Right atrium auricular region (tissue), 2 donors: Measurements from ENCODE around the gene CDKN1A. TPM values are rescaled to one million over a fixed set of nuclear protein-coding genes. Genes with fewer than 3 reads are reported as not detected.

ENCODE experiments used
- DNase-seq: peaks from one replicate; pipeline ENCODE4 v3.0.0-alpha.2; 2019; ENCODE audit warnings: low spot score
- H3K27ac ChIP-seq, 2 donors: fragments of 200-600 bp; sonication (generic); 1 replicate in 1 of 2; 2 replicates in 1 of 2; pipeline ENCODE4 v1.5.1; 2016 to 2019
- H3K27me3 ChIP-seq, 2 donors: fragments of 200-600 bp; sonication (generic); one replicate each; pipeline versions ENCODE4 v1.5.1 to v1.6.0; 2017 to 2019
- H3K36me3 ChIP-seq: fragments of 200-600 bp; sonication (generic); one replicate; pipeline ENCODE4 v1.5.1; 2016
- H3K4me1 ChIP-seq, 2 donors: fragments of 200-600 bp; sonication (generic); one replicate each; pipeline versions ENCODE4 v1.5.1 to v1.6.0; 2017 to 2019
- H3K4me3 ChIP-seq, 2 donors: fragments of 200-600 bp; sonication (generic); 1 replicate in 1 of 2; 2 replicates in 1 of 2; pipeline ENCODE4 v1.5.1; 2017 to 2019; ENCODE audit warnings: mild to moderate bottlenecking in 1 of 2, moderate library complexity in 1 of 2
- H3K9me3 ChIP-seq, 2 donors: fragments of 200-600 bp; sonication (generic); one replicate each; pipeline ENCODE4 v1.5.1; 2019
- total RNA-seq, 2 donors: library from RNA; depleted of rRNA; stranded (reverse); fragments of >200 nt; gene quantifications; one replicate each; pipeline ENCODE4 v1.1.0, GENCODE V29; 2016
- TF ChIP-seq, protein P1 (sequence below), 2 donors: fragments of 200-600 bp; sonication (generic); IDR thresholded peaks; one replicate each; pipeline ENCODE4 v1.5.1; 2019; ENCODE audit warnings: antibody characterized with exemption in 2 of 2

Gene CDKN1A
- total RNA-seq, 2 donors from 2014 or later, result 63.8 to 128 TPM

DNA sequence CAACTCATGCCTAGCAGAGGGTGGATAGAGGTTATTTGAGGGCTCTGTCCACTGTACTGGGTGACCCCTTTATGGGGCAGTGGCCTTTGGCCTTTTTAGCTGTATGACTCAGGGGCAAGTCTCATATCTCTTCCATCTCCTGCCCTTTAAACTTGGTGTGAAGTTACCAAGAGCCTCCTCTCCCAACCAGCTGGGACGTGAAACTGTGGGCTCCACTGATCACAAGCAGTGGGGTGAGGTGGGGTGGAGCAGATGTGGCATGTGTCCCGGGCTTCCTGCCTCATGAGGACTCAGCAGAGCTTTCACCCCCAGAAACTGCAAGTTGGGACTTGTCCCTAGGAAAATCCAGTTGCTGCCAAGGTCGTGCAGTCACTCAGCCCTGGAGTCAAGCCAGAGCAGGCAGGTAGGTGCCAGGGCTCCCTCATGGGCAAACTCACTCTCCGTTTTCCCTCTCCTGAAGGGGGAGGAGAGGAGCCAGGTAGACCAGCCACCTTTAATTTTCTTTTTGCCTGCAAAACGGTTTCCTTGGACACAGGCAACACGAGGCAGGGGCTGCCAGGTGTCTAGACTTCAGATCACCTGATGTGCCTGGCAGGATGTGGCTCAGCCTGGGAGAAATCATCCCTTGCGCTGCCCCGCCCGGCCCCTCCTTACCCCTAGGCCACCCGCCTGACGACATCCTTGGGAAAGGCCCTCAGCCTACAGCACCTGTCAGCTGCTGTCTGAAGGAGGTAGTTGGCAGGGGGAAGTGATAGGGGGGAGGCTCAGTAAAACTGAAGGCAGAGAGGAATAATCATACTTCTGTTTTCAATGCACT is 4.0 kb downstream of the CDKN1A start:
- no peak overlapping the region for H3K4me3 ChIP-seq
- no peaks in the 10 kb centered on the region for H3K27me3 ChIP-seq
- TF ChIP-seq, protein P1, sequence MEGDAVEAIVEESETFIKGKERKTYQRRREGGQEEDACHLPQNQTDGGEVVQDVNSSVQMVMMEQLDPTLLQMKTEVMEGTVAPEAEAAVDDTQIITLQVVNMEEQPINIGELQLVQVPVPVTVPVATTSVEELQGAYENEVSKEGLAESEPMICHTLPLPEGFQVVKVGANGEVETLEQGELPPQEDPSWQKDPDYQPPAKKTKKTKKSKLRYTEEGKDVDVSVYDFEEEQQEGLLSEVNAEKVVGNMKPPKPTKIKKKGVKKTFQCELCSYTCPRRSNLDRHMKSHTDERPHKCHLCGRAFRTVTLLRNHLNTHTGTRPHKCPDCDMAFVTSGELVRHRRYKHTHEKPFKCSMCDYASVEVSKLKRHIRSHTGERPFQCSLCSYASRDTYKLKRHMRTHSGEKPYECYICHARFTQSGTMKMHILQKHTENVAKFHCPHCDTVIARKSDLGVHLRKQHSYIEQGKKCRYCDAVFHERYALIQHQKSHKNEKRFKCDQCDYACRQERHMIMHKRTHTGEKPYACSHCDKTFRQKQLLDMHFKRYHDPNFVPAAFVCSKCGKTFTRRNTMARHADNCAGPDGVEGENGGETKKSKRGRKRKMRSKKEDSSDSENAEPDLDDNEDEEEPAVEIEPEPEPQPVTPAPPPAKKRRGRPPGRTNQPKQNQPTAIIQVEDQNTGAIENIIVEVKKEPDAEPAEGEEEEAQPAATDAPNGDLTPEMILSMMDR (IDR thresholded peaks at IDR 0.05), result no peak
- peaks cover 0 to 57% of the 10 kb centered on the region in 2 donors for H3K4me1 ChIP-seq
- H3K36me3 ChIP-seq, result peaks cover 54% of the 10 kb centered on the region
- H3K9me3 ChIP-seq, result no peaks in the 10 kb centered on the region
- peak overlapping the region in 1 of 2 donors; percentile 18 for H3K27ac ChIP-seq
- no peak for DNase-seq

DNA sequence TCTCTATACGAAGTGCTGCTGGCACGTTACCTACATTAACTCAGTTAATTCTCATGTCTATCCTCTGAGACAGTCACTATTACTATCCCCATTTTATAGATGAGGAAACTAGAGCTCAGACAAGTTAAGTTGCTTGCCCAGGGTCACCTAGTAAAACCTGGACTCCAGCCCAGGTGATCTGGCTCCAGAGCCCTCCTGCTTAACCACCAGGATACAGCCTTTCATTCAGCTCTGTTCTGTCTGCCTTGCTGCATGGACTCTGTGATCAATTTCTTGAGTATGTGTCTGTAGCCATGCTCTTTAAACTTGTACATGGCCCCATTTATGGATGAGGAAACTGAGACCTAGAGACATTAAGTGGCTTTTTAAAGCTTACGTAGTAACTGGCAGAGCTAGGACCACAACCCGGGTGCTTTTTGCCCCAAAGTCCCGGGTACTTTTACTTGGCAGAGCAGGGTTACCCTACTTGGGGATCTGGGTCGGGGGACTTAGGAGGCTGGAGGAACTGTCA is 4.7 kb downstream of the CDKN1A start:
- no peaks in the 10 kb centered on the region for H3K27me3 ChIP-seq
- no peak overlapping the region for H3K27ac ChIP-seq
- no peak for DNase-seq
- H3K36me3 ChIP-seq, result peaks cover 56% of the 10 kb centered on the region
- H3K4me3 ChIP-seq, result no peak overlapping the region
- peaks cover 0 to 50% of the 10 kb centered on the region in 2 donors for H3K4me1 ChIP-seq
- H3K9me3 ChIP-seq, result no peaks in the 10 kb centered on the region
- TF ChIP-seq, protein P1 (IDR thresholded peaks at IDR 0.05), result no peak

DNA sequence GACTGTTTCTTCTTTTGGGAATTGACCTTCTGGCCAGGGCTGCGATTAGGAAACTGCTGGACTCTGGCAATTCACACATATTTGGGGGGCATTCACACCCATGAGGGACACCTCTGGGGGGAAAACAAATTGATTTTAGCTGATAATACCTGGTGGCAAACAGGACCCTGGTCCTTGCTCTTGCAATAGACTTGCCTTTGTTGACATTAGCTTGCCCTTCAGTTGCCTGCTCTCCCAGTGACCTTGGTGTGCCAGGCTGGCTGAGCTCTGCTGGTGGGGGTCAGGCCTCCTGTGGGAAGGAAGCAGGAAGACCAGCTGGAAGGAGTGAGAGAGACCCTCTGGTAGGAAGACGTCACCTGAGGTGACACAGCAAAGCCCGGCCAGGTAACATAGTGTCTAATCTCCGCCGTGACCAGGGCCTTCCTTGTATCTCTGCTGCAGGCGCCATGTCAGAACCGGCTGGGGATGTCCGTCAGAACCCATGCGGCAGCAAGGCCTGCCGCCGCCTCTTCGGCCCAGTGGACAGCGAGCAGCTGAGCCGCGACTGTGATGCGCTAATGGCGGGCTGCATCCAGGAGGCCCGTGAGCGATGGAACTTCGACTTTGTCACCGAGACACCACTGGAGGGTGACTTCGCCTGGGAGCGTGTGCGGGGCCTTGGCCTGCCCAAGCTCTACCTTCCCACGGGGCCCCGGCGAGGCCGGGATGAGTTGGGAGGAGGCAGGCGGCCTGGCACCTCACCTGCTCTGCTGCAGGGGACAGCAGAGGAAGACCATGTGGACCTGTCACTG is 5.3 kb downstream of the CDKN1A start:
- no peak for DNase-seq
- Histone ChIP-seq H3K36me3 (peaks cover 56% of the 10 kb centered on the region), H3K4me3 (no peak overlapping the region), H3K27me3 (no peaks in the 10 kb centered on the region), H3K9me3 (no peaks in the 10 kb centered on the region), H3K4me1 (peaks cover 0 to 49% of the 10 kb centered on the region in 2 donors), H3K27ac (no peak overlapping the region)
- TF ChIP-seq, protein P1 (IDR thresholded peaks at IDR 0.05), result no peak

DNA sequence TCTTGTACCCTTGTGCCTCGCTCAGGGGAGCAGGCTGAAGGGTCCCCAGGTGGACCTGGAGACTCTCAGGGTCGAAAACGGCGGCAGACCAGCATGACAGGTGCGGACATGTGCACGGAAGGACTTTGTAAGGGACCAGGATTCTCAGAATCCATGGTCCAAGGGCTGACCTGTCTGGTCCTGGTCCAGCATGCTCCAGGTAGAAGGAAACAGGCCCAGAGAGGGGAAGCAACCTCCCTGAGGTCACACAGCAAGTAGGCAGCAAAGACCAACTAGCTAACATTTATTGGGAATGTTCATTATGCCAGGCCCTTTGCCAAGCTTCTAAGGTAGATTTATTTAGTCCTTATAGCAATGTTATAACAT is 5.9 kb downstream of the CDKN1A start:
- Histone ChIP-seq H3K27ac (no peak overlapping the region), H3K27me3 (no peaks in the 10 kb centered on the region), H3K4me1 (peaks cover 0 to 49% of the 10 kb centered on the region in 2 donors), H3K4me3 (no peak overlapping the region), H3K9me3 (no peaks in the 10 kb centered on the region), H3K36me3 (peaks cover 56% of the 10 kb centered on the region)
- TF ChIP-seq, protein P1 (IDR thresholded peaks at IDR 0.05), result no peak
- no peak for DNase-seq

DNA sequence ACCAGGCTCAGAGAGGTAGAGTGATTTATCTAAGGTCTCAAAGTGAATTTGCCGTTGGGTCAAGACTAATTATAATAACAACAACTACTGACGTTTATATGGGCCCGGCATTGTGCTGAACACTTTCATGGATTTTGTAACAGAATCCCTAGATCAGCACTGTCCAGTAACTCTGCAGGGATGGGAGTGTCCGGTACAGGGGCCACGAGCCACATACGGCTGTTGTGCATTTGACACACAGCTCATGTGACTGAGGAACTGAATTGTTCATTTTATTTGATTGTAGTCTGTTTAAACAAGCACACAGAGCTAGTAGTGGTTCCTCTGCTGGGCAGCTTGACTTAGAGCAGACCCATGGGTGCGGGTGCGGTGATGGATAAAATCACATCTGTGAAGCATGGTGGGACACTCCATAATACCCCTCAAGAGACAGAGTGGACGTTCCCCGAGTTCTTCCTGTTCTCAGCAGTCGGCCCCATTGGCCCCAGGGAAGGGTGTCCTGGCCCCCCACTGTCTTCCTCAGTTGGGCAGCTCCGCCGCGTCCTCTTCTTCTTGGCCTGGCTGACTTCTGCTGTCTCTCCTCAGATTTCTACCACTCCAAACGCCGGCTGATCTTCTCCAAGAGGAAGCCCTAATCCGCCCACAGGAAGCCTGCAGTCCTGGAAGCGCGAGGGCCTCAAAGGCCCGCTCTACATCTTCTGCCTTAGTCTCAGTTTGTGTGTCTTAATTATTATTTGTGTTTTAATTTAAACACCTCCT is 6.8 kb downstream of the CDKN1A start:
- Histone ChIP-seq H3K27me3 (no peaks in the 10 kb centered on the region), H3K9me3 (no peaks in the 10 kb centered on the region), H3K4me1 (peaks cover 0 to 49% of the 10 kb centered on the region in 2 donors), H3K27ac (no peak overlapping the region), H3K4me3 (no peak overlapping the region), H3K36me3 (peaks cover 56% of the 10 kb centered on the region)
- TF ChIP-seq, protein P1 (IDR thresholded peaks at IDR 0.05), result no peak
- DNase-seq, result no peak
